Measurements from ENCODE around the gene CBLN2. TPM values are rescaled to one million over a fixed set of nuclear protein-coding genes. Genes with fewer than 3 reads are reported as not detected.

The CBLN2 gene
- polyA plus RNA-seq = not detected in 3 replicates
- polyA plus RNA-seq (2011; ENCODE audit: low read depth) = not detected
- polyA plus RNA-seq (2011; cell fraction: cytosol; rRNA removed) = not detected in 2 replicates
- not detected in 2 replicates for polyA plus RNA-seq (2011; cell fraction: nucleus; rRNA removed)
- not detected in 2 replicates for polyA plus RNA-seq (2012; ENCODE audit: low replicate concordance)
- polyA minus RNA-seq = not detected in 3 replicates
- not detected for polyA minus RNA-seq (2011; cell fraction: cytosol; rRNA and poly(A)+ RNA removed)
- polyA minus RNA-seq (2011; cell fraction: nucleus; rRNA and poly(A)+ RNA removed) = not detected in 2 replicates

- no peak within 1 kb of the TSS for H2AFZ ChIP-seq (ENCODE audit: control insufficient read depth, low read length)
- no peaks in the 10 kb centered on the region for H3K36me3 ChIP-seq (ENCODE audit: control insufficient read depth in 2 of 2, extremely low read depth in 1 of 2, insufficient read depth in 2 of 2, low read length in 2 of 2)
- H3K4me3 ChIP-seq (ENCODE audit: control insufficient read depth in 2 of 3, extremely low read depth in 1 of 3, insufficient read depth in 2 of 3, low read depth in 1 of 3, low read length in 3 of 3) = no peak within 1 kb of the TSS
- dilution Hi-C loops (cut with MboI; ENCODE audit: extremely low pct_ligation_motif_present, low sequenced_read_pairs) = no loop called here
- H3K9ac ChIP-seq (ENCODE audit: control insufficient read depth, extremely low read depth, insufficient read depth, low read length) = no peak within 1 kb of the TSS
- no peaks in the 10 kb centered on the region for H3K4me1 ChIP-seq (ENCODE audit: control insufficient read depth, extremely low read depth, insufficient read depth, low read length)
- FAIRE-seq (no peak), DNase-seq (ENCODE audit: low read depth, low spot score) (no peak)
- H3K9me3 ChIP-seq (ENCODE audit: control insufficient read depth, low read depth, low read length) = no peaks in the 10 kb centered on the region
- no peaks in the 10 kb centered on the region for H4K20me1 ChIP-seq (ENCODE audit: control insufficient read depth, extremely low read depth, insufficient read depth, low read length)
- peak; percentile 39 to 92 (median 83) for TF ChIP-seq CTCF (optimal IDR thresholded peaks at IDR 0.05 in 1 of 3, IDR thresholded peaks at IDR 0.05 in 1 of 3, conservative IDR thresholded peaks at IDR 0.05 in 1 of 3; ENCODE audit: extremely low read depth in 1 of 3, insufficient read depth in 2 of 3, low read length in 3 of 3)
- TF ChIP-seq EZH2 (IDR thresholded peaks at IDR 0.05; ENCODE audit: low read length) = no peak
- H3K4me2 ChIP-seq (ENCODE audit: control insufficient read depth, extremely low read depth, insufficient read depth, low read depth, low read length) = peak within 1 kb of the TSS; percentile 62
- peaks cover 32% of the 10 kb centered on the region for H3K27me3 ChIP-seq (ENCODE audit: control insufficient read depth, extremely low read depth, insufficient read depth, low read length)
- no peaks in the 10 kb centered on the region for H3K79me2 ChIP-seq (ENCODE audit: control insufficient read depth, insufficient read depth, low read length)
- no peak within 1 kb of the TSS for H3K27ac ChIP-seq (ENCODE audit: control insufficient read depth, insufficient read depth, low read length)
- no peaks in the 10 kb centered on the region for H3K9me1 ChIP-seq (ENCODE audit: control insufficient read depth, extremely low read depth, insufficient read depth, low read length)
Observed at GRCh38 chr18:72544092-72544886, at the start of gene CBLN2. Gene CBLN2, minus strand, starts transcription at chr18:72544342. Its CDS starts 2,182 bp downstream, at chr18:72542160.

- Histone ChIP-seq H3K79me2 (ENCODE audit: control insufficient read depth, insufficient read depth, low read length) (no peaks in the 10 kb centered on the region), H2AFZ (ENCODE audit: control insufficient read depth, low read length) (no peak overlapping the region), H3K36me3 (ENCODE audit: control insufficient read depth in 2 of 2, extremely low read depth in 1 of 2, insufficient read depth in 2 of 2, low read length in 2 of 2) (no peaks in the 10 kb centered on the region), H3K9me1 (ENCODE audit: control insufficient read depth, extremely low read depth, insufficient read depth, low read length) (no peaks in the 10 kb centered on the region), H3K4me3 (ENCODE audit: control insufficient read depth in 2 of 3, extremely low read depth in 1 of 3, insufficient read depth in 2 of 3, low read depth in 1 of 3, low read length in 3 of 3) (no peak overlapping the region), H3K4me2 (ENCODE audit: control insufficient read depth, extremely low read depth, insufficient read depth, low read depth, low read length) (no peak overlapping the region), H3K9ac (ENCODE audit: control insufficient read depth, extremely low read depth, insufficient read depth, low read length) (no peak overlapping the region), H3K27me3 (ENCODE audit: control insufficient read depth, extremely low read depth, insufficient read depth, low read length) (no peaks in the 10 kb centered on the region), H3K4me1 (ENCODE audit: control insufficient read depth, extremely low read depth, insufficient read depth, low read length) (no peaks in the 10 kb centered on the region), H3K9me3 (ENCODE audit: control insufficient read depth, low read depth, low read length) (no peaks in the 10 kb centered on the region), H3K27ac (ENCODE audit: control insufficient read depth, insufficient read depth, low read length) (no peak overlapping the region), H4K20me1 (ENCODE audit: control insufficient read depth, extremely low read depth, insufficient read depth, low read length) (no peaks in the 10 kb centered on the region)
- FAIRE-seq (no peak), DNase-seq (ENCODE audit: low read depth, low spot score) (no peak)
- TF ChIP-seq EZH2 (IDR thresholded peaks at IDR 0.05; ENCODE audit: low read length) (no peak), CTCF (optimal IDR thresholded peaks at IDR 0.05 in 1 of 3, IDR thresholded peaks at IDR 0.05 in 1 of 3, conservative IDR thresholded peaks at IDR 0.05 in 1 of 3; ENCODE audit: extremely low read depth in 1 of 3, insufficient read depth in 2 of 3, low read length in 3 of 3) (no peak)
- dilution Hi-C loops (cut with MboI; ENCODE audit: extremely low pct_ligation_motif_present, low sequenced_read_pairs) = no loop called here
Observed at GRCh38 chr18:72588360-72588759, 44.2 kb upstream of the CBLN2 start.
